SH-SY5Y (cell line): Measurements from ENCODE around the gene PRPF4.

Experiments used
- GATA2 ChIP-seq: IDR thresholded peaks from 2 replicates; pipeline ENCODE4 v1.6.1; 2011; ENCODE audit warnings: mild to moderate bottlenecking, low read depth, low read length
- GATA3 ChIP-seq: IDR thresholded peaks from 2 replicates; pipeline ENCODE4 v1.6.1; 2011; ENCODE audit warnings: low read depth, mild to moderate bottlenecking, low read length, moderate library complexity

The PRPF4 gene

GRCh38 chr9:113255438-113255837 lies 20.0 kb upstream of the PRPF4 start:
- no peak for TF ChIP-seq GATA3
- TF ChIP-seq GATA2 = no peak

DNA sequence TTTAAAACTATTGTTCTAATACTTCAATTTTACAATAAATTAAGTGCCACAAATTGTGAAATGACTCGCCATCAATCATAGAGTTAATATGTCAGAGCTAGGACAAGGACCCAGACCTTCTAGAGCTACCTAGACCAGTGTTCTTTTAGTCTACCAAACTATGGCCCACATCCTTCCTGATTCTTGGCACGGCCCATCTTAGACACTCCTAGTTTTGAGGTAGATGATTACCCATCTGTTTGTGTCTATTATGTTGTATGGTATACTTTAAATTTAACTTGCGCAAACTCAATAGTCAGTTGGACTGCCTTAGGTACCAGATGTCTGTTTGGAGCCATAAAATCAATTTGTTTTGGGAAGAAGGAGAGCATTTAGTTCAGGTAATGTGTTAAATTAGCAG lies 17.6 kb upstream of the PRPF4 start:
- no peak for TF ChIP-seq GATA2
- TF ChIP-seq GATA3 = no peak

DNA sequence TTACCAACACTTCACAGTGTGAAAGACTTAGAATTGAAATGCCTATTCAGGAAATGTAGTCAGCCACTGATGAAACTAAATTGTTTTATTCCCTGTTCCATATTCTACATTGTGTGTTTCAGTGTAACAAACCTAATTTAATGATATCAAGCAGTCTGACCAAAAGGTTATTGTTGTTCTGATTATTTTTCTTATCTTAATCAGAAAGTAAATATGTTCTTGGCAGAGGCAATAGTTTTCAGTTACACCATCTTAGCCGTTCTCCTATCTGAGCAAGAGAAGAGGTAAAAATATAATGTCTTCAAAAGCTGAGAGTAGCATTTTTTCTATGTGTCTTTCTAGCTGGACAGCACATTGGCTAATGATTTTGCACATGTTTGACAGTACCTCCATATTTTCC lies 17.2 kb upstream of the PRPF4 start:
- TF ChIP-seq GATA3 (no peak), GATA2 (no peak)

DNA sequence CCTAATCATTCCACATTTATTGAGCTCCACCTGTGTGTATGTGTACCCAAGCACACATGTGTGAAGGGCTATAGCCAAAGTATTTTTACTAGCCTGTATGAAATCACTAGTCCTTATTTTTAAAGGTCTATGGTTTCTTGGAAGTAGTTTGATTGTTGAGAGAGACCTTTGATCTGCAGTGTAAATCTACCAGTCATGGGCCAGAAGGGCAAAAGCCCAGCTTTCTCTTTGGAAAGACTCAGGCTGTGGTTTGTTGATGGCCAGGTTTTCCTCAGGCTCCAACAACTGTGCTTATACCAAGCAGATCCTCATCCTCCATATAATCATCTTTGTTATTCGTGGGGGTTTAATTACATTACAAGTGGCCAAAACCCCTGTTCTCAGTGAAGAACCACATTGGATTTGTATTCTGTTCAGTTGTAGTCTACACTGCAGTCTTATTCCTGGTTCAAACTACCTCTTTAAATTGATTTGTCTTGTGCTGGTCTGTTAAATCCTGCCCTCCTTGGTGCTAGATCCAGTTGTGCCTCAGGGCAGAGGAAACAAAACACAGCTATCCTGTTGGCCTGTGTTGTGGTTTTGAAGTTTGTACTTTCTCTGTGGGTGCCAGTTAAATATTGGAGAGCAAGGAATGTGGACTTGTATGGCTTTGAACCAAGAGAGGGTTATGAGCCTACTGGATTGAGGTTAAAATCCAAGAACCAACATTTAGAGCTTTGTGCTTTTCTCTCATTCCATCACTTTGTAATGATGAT lies 13.4 kb upstream of the PRPF4 start:
- TF ChIP-seq GATA2 (no peak), GATA3 (no peak)

- TF ChIP-seq GATA3 = no peak
- TF ChIP-seq GATA2 = no peak
These were observed 9.3 kb upstream of the PRPF4 start for GRCh38 chr9:113266174-113266573.

- TF ChIP-seq GATA2 (no peak), GATA3 (no peak)
These were observed 7.4 kb upstream of the PRPF4 start for GRCh38 chr9:113267911-113268566.

DNA sequence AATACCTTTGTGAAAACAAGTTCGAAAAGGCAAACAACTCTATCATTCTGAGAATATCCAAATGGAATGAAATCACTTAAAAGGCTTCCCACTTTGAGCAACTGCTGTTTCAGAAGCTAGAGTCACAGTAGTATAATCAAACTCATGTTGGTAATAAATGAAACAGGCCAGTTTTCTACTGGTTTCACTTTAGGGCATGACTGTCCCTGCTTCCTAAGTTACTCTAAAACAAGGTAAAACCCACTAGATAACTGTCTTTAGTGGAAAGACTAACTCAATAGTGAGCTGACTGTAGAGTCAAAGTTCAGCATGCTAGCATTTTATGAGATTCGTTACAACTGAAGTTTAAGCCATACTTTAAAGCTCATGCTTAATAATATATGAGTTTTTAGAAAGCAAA lies 6.1 kb upstream of the PRPF4 start:
- TF ChIP-seq GATA3 = no peak

- TF ChIP-seq GATA2 (no peak), GATA3 (no peak)
These were observed 5.6 kb upstream of the PRPF4 start for GRCh38 chr9:113269871-113270270.

- no peak for TF ChIP-seq GATA3
- TF ChIP-seq GATA2 = no peak
These were observed 843 bp upstream of the PRPF4 start for GRCh38 chr9:113274474-113275156.

DNA sequence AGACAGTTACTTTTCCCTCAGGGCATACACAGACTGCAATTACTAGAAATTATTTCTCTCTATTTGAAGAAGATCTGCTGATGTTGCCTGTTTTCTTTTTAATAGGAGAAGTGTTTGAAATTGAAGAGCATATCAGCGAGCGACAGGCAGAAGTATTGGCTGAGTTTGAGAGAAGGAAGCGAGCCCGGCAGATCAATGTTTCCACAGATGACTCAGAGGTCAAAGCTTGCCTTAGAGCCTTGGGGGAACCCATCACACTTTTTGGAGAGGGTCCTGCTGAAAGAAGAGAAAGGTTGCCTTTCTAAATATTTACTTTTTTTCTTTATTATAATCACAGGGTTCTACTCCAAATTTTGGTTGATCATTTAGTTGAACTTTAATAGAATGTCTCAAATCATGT lies 3.4 kb downstream of the PRPF4 start:
- TF ChIP-seq GATA3 (no peak), GATA2 (no peak)

DNA sequence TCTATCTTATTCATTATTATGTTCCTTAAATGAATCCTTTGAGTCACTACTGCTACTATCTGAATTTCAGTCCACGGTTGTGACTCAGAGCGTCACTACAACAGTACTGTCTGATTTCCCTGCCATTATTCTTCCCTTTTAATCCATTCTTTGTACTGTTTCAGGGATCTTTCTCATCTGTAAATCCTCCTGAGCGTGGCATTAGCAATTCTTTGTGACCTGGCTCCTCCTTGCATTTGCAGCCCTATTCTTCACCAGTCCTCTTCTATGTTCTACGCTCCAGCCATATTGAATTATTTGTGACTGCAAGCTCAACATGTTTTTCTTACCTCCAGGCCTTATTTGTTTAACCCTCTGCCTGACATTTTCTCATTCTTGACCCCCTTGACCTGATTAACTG lies 5.9 kb downstream of the PRPF4 start:
- TF ChIP-seq GATA2 (no peak), GATA3 (no peak)

DNA sequence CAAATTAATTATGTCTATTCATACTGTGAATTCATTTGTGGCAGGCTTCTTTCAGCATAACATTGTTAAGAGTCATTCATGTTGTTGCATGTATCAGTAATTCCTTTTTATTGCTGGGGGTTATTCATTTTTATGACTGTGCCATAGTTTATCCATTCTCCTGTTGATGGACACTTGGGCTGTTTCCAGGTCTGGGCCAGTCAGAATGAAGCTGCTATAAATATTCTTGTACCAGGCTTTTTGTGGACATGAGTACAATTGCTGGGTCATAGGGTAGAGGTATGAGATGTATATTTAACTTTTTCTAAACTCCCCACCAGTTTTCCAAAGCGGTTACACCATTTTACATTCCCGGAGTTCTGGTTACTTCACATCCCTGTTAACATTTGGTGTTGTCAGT lies 13.6 kb downstream of the PRPF4 start:
- TF ChIP-seq GATA2 (no peak), GATA3 (no peak)

DNA sequence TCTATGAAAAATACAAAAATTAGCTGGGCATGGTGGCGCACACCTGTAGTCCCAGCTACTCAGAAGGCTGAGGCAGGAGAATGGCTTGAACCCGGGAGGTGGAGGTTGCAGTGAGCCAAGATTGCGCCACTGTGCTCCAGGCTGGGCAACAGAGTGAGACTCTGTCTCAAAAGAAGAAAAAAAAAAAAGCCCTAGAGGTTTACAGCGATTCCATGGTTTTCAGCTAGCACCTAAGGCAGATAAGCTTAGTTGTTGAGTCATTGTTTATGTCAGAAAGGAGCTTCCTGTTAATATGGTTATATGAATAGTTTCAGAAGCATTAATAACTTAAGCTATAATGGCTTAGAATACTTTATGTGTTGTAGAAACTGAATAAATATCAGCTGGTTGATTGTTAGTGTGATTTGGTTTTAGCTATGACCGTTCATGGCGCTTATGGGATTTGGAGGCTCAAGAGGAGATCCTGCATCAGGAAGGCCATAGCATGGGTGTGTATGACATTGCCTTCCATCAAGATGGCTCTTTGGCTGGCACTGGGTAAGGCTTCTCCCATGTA lies 14.7 kb downstream of the PRPF4 start:
- no peak for TF ChIP-seq GATA2
- TF ChIP-seq GATA3 = no peak

- TF ChIP-seq GATA3 (no peak), GATA2 (no peak)
These were observed 17.9 kb downstream of the PRPF4 start for GRCh38 chr9:113293285-113293878.
